Breast epithelium (tissue), 3 donors: ENCODE data around the gene FBL.

Experiments used
- POLR2A ChIP-seq: fragments of 450-650 bp; IDR thresholded peaks from one replicate; pipeline ENCODE4 v1.6.1; 2016; ENCODE audit warnings: antibody characterized with exemption, mild to moderate bottlenecking, moderate library complexity
- TF ChIP-seq, protein P1 (sequence below), 3 donors: fragments of 450-650 bp; IDR thresholded peaks; one replicate each; pipeline ENCODE4 v1.5.1; 2016 to 2017; ENCODE audit warnings: antibody characterized with exemption in 3 of 3, mild to moderate bottlenecking in 3 of 3, moderate library complexity in 3 of 3

DNA sequence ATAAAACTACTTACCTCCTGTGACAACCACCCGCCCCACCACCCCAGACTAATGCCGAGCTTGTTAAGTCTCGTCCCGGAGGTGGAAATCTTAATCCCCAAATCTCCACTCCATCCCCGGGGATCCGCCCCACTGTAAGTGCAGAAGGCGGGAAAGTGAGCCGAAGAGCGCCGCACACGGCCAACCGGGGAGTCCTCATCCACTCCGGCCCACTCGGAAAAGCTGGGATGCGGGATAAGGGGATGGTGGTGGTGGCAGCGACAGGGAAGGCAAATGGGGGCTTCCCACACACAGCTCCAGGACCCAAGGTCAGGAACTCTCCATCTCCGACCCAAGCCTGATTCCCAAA lies 621 bp downstream of the FBL start:
- TF ChIP-seq, protein P1, sequence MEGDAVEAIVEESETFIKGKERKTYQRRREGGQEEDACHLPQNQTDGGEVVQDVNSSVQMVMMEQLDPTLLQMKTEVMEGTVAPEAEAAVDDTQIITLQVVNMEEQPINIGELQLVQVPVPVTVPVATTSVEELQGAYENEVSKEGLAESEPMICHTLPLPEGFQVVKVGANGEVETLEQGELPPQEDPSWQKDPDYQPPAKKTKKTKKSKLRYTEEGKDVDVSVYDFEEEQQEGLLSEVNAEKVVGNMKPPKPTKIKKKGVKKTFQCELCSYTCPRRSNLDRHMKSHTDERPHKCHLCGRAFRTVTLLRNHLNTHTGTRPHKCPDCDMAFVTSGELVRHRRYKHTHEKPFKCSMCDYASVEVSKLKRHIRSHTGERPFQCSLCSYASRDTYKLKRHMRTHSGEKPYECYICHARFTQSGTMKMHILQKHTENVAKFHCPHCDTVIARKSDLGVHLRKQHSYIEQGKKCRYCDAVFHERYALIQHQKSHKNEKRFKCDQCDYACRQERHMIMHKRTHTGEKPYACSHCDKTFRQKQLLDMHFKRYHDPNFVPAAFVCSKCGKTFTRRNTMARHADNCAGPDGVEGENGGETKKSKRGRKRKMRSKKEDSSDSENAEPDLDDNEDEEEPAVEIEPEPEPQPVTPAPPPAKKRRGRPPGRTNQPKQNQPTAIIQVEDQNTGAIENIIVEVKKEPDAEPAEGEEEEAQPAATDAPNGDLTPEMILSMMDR (IDR thresholded peaks at IDR 0.05) = no peak
- TF ChIP-seq POLR2A = no peak
